CD4-positive, alpha-beta T cell treated with Interleukin-15 for 4 hours (primary cell): ENCODE results near the gene TASOR2.

Experiments
- DNase-seq: peaks from one replicate; pipeline ENCODE4 v3.0.0-alpha.2; 2020; ENCODE audit warnings: low spot score

The TASOR2 gene

DNA sequence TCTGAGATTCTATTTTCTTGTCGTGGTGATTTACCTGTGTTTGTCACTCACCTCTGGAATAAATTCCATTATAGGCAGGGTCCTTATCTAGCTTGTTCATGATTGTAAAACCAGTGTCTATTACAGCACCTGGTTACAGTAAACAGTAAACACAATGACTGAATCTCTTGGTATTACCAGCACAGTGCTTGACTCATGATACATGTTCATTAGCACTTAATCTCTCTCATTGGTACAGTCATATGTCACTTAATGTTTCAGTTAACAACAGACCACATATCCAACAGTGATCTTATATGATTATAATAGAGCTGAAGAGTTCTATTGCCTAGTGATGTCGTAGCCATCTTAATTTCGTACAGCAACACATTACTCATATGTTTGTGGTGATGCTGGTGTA, 1.6 kb upstream of the TASOR2 start:
- no peak for DNase-seq

DNA sequence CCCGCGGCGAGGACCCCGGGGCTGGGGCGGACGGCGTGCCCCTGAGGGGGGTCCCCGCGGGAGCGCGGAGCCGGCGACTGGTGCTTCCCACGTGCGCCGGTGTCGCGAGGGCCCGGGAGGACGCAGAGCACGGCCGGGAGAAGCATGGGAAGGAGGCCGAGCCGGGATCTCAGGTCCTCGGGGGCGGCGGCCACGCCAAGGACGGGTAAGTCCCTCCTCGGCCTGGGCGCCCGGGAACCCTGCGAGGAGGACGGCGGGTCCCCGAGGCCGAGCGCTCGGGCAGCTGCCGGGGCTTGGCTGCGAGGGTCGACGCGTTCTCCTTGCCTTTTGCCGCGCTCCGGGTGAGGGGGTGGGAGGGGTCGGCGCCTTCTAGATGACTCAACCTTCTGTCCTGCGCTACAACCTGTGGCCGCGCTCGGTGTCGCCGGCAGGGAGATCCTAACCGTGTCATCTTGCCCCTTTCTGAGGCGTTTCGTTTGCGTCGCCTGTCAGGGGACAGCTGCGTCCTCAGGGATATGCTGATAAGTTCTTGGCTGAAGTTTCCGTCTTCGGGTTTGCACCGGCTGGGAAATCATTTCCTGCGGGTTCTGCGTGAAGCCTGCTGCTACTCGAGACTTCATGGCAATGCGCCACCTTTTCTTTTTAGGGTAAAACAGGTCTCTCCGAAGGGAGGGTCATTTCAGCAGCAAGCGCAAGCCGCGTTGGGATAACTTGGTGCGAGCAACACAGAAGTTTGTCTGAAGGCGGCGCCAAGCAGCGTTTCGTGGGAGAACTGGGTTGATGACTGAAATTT, 529 bp downstream of the TASOR2 start:
- peak; percentile 54 for DNase-seq

DNA sequence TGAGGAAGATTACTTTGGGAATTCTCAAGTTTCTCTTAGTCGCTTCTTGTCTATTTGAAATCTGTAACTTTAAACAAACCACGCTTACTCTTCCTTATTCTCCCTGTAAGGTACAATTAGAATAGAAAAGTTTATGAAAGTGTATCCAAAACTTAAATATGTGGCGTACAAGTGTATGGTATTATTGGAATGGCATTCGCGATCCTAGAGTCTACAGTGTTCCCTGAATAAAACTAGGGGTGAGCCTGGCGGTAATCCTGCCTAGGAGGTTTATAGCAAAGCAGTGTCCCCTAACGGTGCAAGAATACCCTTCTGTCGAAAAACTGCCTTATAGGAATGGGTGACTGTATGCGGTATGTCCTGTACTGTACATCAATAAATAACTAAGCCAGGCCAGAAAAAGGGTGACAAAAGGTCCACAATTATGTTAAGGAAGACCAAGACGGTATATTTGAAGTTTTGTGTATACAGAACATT, 1.2 kb downstream of the TASOR2 start:
- no peak for DNase-seq

DNA sequence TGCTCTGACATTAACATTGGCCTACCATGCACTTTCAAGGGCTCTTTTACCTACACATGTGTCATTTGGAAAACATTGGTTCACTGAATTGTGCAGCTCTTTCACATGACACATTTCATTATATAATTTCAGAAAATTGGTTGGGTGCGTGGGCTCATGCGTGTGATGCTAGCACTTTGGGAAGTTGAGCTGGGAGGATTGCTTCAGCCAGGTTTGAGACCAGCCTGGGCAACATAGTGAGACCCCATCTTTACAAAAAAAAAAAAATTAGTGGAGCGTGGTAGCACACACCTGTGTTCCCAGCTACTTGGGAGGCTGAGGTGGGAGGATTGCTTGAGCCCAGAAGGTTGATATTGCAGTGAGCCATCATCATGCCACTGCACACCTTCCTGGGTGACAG, 3.9 kb downstream of the TASOR2 start:
- DNase-seq: no peak

DNA sequence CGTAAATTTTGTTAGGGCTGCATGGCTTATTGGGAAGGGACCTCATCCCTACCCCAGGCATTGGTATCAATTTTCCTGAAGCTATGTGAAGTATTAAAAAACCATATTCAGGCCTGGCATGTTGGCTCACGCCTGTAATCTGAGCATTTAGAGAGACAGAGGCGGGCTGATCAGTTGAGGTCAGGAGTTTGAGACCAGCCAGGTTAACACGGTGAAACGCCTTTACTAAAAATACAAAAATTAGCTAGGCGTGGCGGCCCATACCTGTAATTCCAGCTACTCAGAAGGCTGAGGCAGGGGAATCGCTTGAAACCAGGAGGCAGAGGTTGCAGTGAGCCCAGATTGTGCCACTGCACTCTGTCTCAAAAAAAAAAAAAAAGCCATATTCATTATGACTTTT, 7.1 kb downstream of the TASOR2 start:
- DNase-seq: no peak

DNA sequence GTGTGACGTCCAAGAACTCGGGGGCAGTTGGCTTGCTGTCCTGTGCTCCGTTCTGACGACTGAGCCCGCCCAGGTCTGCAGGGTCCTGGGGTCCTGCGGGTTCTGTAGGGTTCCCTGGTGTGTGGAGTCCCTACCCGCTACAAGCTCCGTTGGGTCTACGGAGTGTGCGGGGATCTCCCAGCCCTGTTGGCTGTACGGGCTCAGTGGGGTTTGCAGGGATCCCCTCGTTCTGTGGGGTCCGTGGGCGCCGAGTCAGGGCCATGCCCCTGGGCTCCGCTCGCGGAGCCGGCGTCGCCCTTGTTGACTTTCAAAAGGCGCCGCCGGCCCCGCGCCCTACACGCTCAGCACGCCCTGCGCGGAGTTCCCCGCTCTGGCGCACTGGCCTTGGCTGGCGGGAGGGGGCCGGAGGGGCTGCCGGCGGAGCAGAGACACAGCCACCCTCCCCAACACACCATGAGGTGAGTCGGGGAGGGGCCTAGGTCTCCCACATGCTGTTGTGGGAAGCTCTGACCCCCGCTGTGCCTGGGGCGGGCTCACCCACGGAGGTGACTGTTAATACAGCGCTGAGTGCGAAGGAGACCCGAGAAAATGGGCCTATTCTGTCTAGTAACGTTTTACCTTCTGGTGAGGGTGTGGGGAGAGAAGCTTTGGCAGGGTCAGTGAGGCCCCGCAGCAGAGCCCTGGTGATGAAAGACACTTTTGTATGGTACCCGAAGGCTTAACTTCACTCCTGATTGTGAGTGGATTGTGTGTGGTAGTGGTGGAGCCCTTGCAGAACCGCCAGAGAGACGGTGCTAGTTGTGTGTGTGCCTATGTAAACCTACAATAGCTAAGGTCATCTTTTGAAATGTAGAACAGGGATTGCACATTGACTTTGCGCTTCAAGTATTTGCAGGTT, 8.1 kb downstream of the TASOR2 start:
- peak; percentile 55 for DNase-seq

DNA sequence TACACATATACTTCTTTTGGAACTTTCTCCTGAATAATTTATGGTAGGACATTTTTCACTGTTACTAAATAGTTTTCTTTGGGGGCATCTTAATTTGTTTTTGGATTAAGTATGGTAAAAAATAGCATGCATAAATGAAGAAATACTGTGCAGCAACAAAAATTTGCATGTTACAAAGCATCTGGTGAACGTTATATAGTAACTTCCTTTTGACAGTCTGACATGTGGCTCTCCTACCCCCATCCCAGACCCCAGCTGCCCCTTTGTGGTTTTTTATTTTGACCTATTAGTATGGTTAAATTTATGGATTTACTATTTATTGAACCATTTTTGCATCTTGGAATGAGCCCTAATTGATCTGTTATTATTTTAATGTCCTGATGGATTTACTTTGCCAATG, 9.9 kb downstream of the TASOR2 start:
- no peak for DNase-seq

DNA sequence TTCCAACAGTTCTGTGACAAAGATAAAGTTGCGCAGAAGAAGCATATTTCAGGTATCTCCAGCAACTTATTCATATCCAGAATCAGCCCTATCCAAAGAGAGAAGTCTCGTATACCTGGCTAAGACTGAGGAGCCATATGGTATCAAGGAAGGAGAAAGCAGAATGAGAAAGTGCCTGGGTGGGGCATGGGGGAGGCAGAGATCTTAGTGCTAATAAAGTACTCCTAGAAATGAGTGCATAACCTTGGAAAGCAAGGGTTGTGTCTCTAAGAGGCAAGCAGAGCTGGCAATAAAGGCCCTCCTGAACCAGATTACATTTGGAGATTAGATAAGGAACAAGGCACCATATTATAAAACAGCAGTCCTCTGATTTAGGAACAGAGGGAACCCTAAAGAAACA, 12.7 kb downstream of the TASOR2 start:
- DNase-seq: no peak

DNA sequence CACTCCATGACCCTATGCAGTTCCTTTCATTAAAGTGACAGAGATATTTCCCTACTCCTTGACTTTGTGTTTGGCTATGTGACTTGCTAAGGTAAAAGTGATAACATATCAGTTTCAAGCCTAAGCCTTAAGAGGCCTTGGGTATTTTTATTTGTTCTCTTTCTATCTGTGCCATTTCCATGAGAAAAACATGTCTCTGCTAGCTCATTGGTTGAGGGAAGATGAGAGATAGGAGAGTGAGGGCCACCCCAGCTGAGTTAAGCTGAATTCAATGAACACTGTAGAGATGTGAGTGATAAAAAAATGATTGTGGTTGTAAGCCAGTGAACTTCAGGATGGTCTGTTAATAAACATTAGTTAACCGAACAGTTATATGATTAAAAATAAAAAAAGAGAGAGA, 13.4 kb downstream of the TASOR2 start:
- no peak for DNase-seq

DNA sequence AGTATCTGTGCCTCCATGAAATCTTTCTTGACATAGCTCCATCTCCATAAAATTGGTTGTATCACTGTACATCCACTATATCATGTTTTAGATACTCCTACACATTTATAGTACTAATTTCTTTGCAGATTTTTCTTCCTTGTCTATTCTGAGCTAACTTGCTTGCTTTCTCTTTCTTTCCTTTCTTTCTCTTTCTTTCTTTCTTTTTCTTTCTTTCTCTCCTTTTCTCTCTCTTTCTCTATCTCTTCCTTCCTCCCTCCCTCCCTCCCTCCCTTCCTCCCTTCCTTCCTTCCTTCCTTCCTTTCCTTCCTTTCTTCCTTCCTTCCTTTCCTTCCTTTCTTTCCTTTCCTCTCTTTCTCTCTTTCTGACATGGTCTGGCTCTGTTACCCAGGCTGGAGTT, 23.7 kb downstream of the TASOR2 start:
- DNase-seq: no peak

DNA sequence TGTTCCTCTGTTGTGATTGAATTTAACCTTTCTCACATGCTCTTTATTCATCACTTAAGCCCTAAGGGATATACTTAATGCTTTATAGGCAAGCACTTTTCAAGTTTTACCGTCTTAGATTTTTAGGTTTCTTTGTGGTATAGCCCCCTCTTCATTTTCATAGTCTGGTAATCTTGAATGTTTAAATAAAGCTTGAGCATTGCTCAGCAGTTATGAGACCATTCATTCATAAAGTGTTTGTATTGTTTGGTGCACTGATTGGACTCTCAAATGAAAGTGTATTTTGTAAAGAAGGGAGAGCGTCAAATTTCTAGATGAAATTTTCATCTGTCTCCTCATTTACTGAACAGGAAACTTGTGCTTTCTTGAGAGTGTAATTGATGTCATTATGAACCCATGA, 25.2 kb downstream of the TASOR2 start:
- DNase-seq: no peak

DNA sequence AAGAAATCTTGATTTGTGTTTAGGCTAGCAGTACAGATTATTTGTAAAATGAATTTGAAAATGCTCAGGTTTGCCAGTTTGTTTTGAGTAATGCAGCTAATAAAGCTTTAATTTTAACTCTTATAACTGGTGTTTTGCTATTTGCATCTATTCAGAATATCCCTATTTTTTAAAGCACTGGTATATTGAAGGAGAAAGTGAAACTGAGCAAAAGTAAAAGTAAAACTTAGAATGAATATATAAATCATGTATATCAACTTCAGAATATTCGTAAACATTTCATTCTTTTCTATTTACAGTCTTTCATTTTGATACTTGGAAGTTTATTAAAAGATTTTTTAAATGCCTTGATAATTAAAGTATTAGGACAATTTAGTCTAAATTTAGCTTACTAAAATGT, 26.2 kb downstream of the TASOR2 start:
- DNase-seq: no peak

DNA sequence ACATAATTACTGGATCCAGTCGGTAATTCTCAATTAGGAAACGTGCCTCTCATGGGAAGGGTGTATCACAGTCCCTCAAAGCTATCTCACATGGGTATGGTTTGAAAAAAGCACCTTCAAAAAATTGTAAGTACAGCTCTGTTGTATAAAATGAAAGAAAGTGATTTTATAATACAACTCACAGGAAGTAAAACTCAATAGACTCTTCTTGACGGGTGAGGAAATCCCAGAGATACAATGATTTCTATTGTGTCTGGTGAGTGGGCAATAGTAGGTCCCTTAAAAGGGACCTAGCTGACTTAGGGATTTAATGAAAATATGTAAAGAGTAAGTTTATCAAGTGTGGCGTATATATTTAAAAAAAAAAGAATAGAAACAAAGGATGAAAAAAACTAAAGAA, 27.0 kb downstream of the TASOR2 start:
- no peak for DNase-seq

DNA sequence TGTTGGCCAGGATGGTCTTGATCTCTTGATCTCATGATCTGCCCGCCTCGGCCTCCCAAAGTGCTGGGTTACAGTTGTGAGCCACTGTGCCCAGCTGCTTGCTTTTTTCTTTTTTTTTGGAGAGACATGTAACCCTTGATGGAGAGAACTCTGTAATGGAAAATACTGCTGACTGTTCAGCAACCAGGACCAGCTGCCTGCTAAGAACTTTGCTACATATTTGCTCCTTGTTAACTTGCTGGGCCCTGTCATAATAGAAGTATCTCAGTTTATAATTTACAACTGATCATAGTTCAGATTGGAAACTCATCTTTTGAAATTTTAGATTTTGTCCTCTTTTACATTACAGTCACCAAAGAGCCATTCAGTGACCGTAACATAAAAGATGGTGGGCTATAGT, 34.9 kb downstream of the TASOR2 start:
- no peak for DNase-seq

DNA sequence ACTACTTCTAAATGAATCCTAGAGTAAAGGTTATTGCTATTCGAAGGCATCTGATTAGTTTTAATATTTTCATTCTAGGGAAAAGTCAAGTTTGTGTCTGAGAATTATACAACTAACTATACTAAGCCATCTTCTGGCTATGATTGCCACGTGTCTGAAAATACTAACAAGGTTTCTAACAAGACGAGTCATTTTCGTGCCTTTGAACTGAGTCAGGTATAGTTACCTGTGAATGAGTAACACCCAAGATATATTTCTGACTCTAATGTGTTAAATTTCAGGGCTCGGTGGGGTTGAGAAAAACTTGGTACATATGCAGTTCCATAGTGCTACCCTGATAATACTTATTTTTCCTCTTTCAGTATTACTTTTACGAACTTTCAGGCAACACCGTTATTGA, 35.5 kb downstream of the TASOR2 start:
- DNase-seq: no peak

DNA sequence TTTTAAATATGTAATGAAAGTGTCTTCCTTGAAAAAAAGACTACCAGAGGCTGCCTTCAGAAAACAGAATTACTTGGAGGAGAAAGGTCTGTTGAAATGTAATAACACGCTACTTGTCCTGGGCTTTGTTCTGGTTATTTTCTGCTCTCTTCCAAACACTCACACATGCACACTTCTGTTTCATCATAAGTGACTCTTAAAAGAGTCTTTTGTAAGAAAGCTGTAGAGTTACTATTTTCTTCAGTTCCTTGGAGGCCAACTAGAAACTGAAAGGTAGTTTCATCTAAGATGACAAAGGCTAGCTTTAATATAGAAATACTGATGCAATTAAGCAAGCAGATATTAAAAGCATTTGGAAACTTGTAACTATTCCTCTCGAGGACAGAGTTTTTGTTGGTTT, 39.1 kb downstream of the TASOR2 start:
- no peak for DNase-seq

DNA sequence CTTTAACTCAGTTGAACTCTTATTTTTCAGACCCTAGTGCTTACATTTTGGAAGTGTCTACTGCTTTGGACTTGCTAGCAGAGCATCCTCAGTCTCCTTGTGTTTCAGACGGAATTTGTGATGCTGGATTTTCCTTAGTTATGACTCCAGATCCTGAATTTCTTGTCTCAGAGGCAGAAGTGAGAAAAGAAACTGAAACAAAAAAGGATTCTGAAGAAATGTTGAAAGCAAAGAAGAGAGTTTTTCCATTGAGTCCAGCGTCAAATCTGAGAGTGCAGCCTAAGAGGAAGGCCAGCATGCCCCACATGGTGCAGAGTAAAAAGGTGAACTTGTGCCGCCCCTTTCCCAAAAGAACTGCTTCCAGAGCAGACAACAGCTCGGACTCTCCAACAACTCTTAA, 46.1 kb downstream of the TASOR2 start:
- no peak for DNase-seq

DNA sequence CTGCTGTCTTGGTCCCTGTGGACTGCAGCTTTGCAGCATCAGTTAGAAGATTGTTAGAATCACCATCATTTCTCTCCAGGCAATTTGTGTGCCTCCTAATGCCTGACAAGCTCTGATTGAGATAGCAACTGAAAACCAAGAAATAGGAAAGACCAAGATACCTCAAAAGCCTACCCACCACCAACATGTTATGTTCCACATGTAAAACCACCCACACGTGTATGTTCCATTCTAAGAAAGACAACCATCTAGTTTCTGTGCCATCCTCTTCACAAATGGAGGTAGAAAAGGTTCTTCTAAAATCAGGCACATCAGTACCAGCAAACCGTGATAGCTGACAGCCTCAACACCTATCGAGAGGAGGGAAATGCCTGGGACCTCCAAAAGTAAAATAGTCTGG, 46.9 kb downstream of the TASOR2 start:
- no peak for DNase-seq

DNA sequence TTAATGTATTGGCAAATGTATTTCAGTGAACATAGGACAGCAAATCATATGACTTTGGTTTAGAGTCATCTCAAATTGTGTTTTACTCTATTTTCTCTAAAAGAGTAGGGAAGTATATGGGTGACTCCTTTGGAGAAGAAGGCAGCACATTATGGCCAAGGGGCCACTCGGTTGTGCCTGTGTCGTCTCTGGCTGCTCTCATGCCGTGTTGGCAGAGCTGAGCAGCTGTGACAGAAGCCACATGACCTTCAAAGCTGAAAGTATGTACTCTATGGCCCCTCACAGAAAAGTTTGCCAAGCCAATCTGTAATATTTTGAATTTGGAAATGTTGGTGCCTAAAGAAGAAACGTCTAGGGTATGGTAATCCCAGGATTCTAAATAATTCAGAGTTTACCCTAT, 47.5 kb downstream of the TASOR2 start:
- no peak for DNase-seq
